ENCODE data around the gene GLCE. TPM values are rescaled to one million over a fixed set of nuclear protein-coding genes. Genes with fewer than 3 reads are reported as not detected.

GLCE gene
- total and polyA plus RNA-seq, 10 of the 15 experiments (the other 5 are each of a cell fraction or from before 2014, with no cell fraction given) = 2.1 to 11.9 (median 2.9) TPM

- ChIA-PET RAD21 (ENCODE audit: unreplicated experiment) (no interaction called here), POLR2A (no interaction called here), CTCF (interaction anchor here (1.5 kb wide), 1 partner anchor 17 kb away, joined by 3 read pairs; no protein-coding TSS in a partner anchor), SMC1A (ENCODE audit: uncharacterized antibody, unreplicated experiment) (no interaction called here)
- 2% methylated on average over 5 of the region's 5 CpGs for WGBS (ENCODE audit: insufficient coverage, insufficient replicate concordance, low lambda C conversion rate, missing lambda C conversion rate)
- Histone ChIP-seq H2AFZ (ENCODE audit: control insufficient read depth, low read depth, low read length) (no peak overlapping the region), H4K20me1 (ENCODE audit: control insufficient read depth, insufficient read depth) (no peaks in the 10 kb centered on the region), H3K9ac (ENCODE audit: control insufficient read depth, insufficient read depth, low read length) (no peak overlapping the region), H3K79me2 (ENCODE audit: control insufficient read depth, insufficient read depth, low read length) (no peaks in the 10 kb centered on the region), H3K4me2 (ENCODE audit: control insufficient read depth, insufficient read depth) (no peak overlapping the region), H3K4me1 (ENCODE audit: control insufficient read depth, insufficient read depth, low read length) (no peaks in the 10 kb centered on the region), H3K36me3 (ENCODE audit: control insufficient read depth in 2 of 2, insufficient read depth in 2 of 2, low read length in 1 of 2) (no peaks in the 10 kb centered on the region), H3K27me3 (replicated peaks in 1 of 2; ENCODE audit: control insufficient read depth in 2 of 2, insufficient read depth in 2 of 2, low read length in 1 of 2) (peaks cover 0 to 2% of the 10 kb centered on the region in 2 experiments; a peak in 2 of 4 replicates), H3K27ac (ENCODE audit: control insufficient read depth, insufficient read depth) (no peak overlapping the region), H3K4me3 (no peak overlapping the region), H3K9me3 (replicated peaks; ENCODE audit: control insufficient read depth, insufficient read depth, low read length) (no peaks in the 10 kb centered on the region)
- FAIRE-seq (no peak), DNase-seq (ENCODE audit: low read depth, low spot score) (no peak), ATAC-seq (no peak)
- no TSS peak for BruUV-seq (replicated peaks)
- TF ChIP-seq POLR2AphosphoS5 (IDR thresholded peaks at IDR 0.05; ENCODE audit: low read length) (no peak), TCF12 (IDR thresholded peaks at IDR 0.05; ENCODE audit: low read depth, low read length) (no peak), SMC3 (IDR thresholded peaks at IDR 0.05; ENCODE audit: borderline replicate concordance, low read length) (no peak), YBX1 (IDR thresholded peaks at IDR 0.05) (no peak), MLLT1 (IDR thresholded peaks at IDR 0.05) (no peak), CBX5 (IDR thresholded peaks at IDR 0.05; ENCODE audit: low read depth) (no peak)
- intact Hi-C loops (cut with micrococcal nuclease; ENCODE audit: unreplicated experiment) (no loop called here), in situ Hi-C loops (cut with MboI) (no loop called here)
Measured at GRCh38 chr15:69119683-69120395, 40.6 kb upstream of the GLCE start.

Measured in GM12878 (cell line).